ENCODE measurements around the gene MMP13. TPM values are rescaled to one million over a fixed set of nuclear protein-coding genes. Genes with fewer than 3 reads are reported as not detected.

Gene MMP13
- total RNA-seq, 1 donor from 2014 or later: 0.98 TPM

DNA sequence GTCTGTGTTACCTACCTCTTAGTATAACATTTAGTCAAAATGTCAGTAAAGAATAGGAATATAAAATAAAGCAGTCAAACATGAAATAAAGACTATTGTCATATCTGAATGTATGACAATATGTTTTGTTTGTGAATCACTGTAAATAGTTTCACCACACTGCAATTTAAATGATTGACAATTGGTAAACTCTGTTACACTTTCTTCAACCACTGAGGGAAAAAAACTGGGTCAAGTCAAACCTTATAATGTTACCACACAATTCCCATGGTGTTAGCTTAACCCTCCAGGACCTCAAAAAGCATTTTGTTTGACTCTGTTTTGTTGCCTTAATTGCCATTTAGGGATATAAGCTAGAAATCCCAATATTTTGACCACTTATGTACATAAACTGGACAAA, 10.5 kb upstream of the MMP13 start:
- Histone ChIP-seq H3K4me3 (no peak overlapping the region), H3K4me1 (no peaks in the 10 kb centered on the region), H3K9me3 (no peaks in the 10 kb centered on the region), H3K27ac (no peak overlapping the region), H3K27me3 (no peaks in the 10 kb centered on the region), H3K36me3 (no peaks in the 10 kb centered on the region)
- no peak for DNase-seq (ENCODE audit: extremely low spot score in 2 of 2)
- TF ChIP-seq, protein P1, sequence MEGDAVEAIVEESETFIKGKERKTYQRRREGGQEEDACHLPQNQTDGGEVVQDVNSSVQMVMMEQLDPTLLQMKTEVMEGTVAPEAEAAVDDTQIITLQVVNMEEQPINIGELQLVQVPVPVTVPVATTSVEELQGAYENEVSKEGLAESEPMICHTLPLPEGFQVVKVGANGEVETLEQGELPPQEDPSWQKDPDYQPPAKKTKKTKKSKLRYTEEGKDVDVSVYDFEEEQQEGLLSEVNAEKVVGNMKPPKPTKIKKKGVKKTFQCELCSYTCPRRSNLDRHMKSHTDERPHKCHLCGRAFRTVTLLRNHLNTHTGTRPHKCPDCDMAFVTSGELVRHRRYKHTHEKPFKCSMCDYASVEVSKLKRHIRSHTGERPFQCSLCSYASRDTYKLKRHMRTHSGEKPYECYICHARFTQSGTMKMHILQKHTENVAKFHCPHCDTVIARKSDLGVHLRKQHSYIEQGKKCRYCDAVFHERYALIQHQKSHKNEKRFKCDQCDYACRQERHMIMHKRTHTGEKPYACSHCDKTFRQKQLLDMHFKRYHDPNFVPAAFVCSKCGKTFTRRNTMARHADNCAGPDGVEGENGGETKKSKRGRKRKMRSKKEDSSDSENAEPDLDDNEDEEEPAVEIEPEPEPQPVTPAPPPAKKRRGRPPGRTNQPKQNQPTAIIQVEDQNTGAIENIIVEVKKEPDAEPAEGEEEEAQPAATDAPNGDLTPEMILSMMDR (IDR thresholded peaks at IDR 0.05): no peak
- TF ChIP-seq POLR2AphosphoS5 (IDR thresholded peaks at IDR 0.05; ENCODE audit: insufficient read depth in 1 of 2, low read depth in 1 of 2) (no peak), POLR2A (IDR thresholded peaks at IDR 0.05) (no peak)
- intact Hi-C loops (cut with DNase I): no loop called here

DNA sequence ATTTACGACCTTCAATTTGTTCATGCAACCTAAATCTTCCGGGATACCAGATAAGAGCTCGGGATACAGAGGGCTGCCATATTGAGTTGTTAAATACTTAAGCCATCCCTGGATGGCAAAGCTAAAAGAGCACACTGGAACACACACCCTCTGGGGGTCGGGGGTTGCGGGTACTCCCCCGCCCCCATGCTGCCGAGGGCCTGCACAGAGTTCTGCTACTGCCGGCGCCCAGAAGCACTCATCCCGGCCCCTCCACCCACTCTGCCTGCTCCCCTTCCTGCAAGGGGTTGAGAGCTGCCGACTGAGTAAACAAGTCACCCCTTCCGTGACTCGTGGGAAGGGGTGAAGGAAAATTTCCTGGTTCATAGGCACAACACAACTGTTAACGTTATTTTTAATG, 9.3 kb upstream of the MMP13 start:
- DNase-seq (ENCODE audit: extremely low spot score in 2 of 2): no peak
- TF ChIP-seq POLR2A (IDR thresholded peaks at IDR 0.05) (no peak), POLR2AphosphoS5 (IDR thresholded peaks at IDR 0.05; ENCODE audit: insufficient read depth in 1 of 2, low read depth in 1 of 2) (no peak)
- TF ChIP-seq, protein P1 (IDR thresholded peaks at IDR 0.05): no peak
- Histone ChIP-seq H3K27me3 (no peaks in the 10 kb centered on the region), H3K27ac (no peak overlapping the region), H3K9me3 (no peaks in the 10 kb centered on the region), H3K36me3 (no peaks in the 10 kb centered on the region), H3K4me3 (no peak overlapping the region), H3K4me1 (no peaks in the 10 kb centered on the region)
- intact Hi-C loops (cut with DNase I): no loop called here

DNA sequence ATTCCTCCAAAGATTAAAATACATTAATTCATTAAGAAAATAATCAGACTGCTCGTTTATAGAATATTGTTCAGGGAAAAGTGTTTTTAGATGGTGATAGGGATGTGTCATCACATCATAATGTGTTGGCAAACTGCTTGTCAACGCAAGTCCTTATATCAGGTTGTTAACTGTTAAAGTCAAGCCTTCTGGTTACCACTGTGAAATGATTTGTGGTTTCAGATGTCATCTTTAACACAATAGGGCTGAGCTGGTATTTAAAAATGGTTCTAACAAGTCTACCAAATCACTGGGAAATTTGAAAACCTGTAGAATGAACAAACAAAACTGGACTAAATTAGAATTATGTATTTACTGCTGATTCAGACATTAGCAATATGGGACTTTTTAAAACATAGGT, 2.4 kb upstream of the MMP13 start:
- H3K27me3 ChIP-seq: no peaks in the 10 kb centered on the region
- TF ChIP-seq POLR2AphosphoS5 (IDR thresholded peaks at IDR 0.05; ENCODE audit: insufficient read depth in 1 of 2, low read depth in 1 of 2): no peak
- TF ChIP-seq, protein P1 (IDR thresholded peaks at IDR 0.05): no peak
- no peak for TF ChIP-seq POLR2A (IDR thresholded peaks at IDR 0.05)
- H3K4me1 ChIP-seq: no peaks in the 10 kb centered on the region
- intact Hi-C loops (cut with DNase I): no loop called here
- no peak for DNase-seq (ENCODE audit: extremely low spot score in 2 of 2)
- no peak overlapping the region for H3K4me3 ChIP-seq
- no peaks in the 10 kb centered on the region for H3K9me3 ChIP-seq
- H3K36me3 ChIP-seq: no peaks in the 10 kb centered on the region
- H3K27ac ChIP-seq: no peak overlapping the region

DNA sequence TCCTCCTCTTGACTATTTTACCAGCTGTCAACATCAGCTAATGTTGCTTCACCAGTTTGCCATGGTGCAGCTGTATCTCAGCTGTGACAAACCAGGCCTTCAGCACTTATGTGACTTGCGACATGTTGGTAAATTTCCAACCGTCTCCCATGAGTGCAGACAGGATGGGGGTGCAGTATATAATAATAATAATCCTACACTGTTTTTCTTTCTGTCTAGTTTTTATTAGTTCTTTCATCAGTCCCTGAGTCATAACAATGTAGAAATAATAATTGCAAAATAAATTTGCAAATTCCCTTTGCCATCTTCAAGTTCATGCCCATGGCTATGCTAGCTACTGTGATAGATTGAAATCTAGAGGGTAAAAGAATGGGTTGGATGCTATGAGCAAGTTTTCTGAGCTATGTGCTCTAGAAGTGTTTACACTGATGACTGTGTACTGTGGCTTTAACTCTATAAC, 4.9 kb downstream of the MMP13 start:
- Histone ChIP-seq H3K36me3 (no peaks in the 10 kb centered on the region), H3K27me3 (no peaks in the 10 kb centered on the region), H3K4me3 (no peak overlapping the region), H3K27ac (no peak overlapping the region), H3K4me1 (no peaks in the 10 kb centered on the region), H3K9me3 (no peaks in the 10 kb centered on the region)
- intact Hi-C loops (cut with DNase I): no loop called here
- TF ChIP-seq, protein P1 (IDR thresholded peaks at IDR 0.05): no peak
- no peak for TF ChIP-seq POLR2AphosphoS5 (IDR thresholded peaks at IDR 0.05; ENCODE audit: insufficient read depth in 1 of 2, low read depth in 1 of 2)
- TF ChIP-seq POLR2A (IDR thresholded peaks at IDR 0.05): no peak
- no peak for DNase-seq (ENCODE audit: extremely low spot score in 2 of 2)

DNA sequence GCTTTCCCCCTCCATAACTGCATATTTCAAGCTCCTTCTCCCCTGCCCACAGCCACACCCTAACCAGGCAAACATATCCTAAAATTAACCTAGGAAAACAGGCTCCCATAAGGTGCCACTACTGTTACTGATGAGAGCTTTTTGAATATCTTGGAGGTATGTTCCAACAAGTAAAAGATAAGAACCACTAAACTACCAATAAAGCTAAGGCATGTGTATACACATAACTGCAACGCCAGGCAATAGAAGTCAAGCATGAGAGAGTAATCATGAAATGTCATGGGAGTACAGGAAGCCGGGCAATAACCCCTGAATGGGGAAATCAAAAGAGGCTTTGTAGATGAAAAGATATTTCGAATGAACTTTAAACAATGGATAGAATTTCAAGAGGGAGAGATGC, 9.3 kb downstream of the MMP13 start:
- no peaks in the 10 kb centered on the region for H3K27me3 ChIP-seq
- no peak overlapping the region for H3K27ac ChIP-seq
- H3K9me3 ChIP-seq: no peaks in the 10 kb centered on the region
- no peaks in the 10 kb centered on the region for H3K36me3 ChIP-seq
- intact Hi-C loops (cut with DNase I): no loop called here
- TF ChIP-seq POLR2AphosphoS5 (IDR thresholded peaks at IDR 0.05; ENCODE audit: insufficient read depth in 1 of 2, low read depth in 1 of 2) (no peak), POLR2A (IDR thresholded peaks at IDR 0.05) (no peak)
- TF ChIP-seq, protein P1 (IDR thresholded peaks at IDR 0.05): no peak
- no peak for DNase-seq (ENCODE audit: extremely low spot score in 2 of 2)
- peaks cover under 1% of the 10 kb centered on the region for H3K4me1 ChIP-seq
- no peak overlapping the region for H3K4me3 ChIP-seq
